ENCODE measurements around the gene PTBP3.

DNA sequence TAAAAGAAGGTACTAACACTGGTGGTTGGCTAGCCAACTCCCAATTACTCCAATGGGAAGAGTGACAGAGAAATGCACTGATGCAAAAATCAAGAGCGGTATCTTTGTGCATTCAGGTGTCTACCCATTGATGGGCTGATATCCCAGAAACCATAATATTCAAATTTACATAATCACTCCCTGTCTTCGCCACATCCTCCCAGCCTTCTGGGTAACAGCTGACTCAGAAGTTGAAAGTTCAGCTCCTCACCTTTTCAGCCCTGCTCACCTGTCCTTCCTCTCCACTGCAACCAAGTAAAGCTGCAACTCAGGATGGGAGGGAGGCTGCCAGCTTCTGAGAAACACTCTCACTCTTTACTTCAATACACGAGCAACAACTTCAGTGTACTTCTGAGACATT lies 165.2 kb downstream of the PTBP3 start:
- TF ChIP-seq, protein P1, sequence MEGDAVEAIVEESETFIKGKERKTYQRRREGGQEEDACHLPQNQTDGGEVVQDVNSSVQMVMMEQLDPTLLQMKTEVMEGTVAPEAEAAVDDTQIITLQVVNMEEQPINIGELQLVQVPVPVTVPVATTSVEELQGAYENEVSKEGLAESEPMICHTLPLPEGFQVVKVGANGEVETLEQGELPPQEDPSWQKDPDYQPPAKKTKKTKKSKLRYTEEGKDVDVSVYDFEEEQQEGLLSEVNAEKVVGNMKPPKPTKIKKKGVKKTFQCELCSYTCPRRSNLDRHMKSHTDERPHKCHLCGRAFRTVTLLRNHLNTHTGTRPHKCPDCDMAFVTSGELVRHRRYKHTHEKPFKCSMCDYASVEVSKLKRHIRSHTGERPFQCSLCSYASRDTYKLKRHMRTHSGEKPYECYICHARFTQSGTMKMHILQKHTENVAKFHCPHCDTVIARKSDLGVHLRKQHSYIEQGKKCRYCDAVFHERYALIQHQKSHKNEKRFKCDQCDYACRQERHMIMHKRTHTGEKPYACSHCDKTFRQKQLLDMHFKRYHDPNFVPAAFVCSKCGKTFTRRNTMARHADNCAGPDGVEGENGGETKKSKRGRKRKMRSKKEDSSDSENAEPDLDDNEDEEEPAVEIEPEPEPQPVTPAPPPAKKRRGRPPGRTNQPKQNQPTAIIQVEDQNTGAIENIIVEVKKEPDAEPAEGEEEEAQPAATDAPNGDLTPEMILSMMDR (tag by site-specific recombination; IDR thresholded peaks at IDR 0.05) = no peak
- TF ChIP-seq ZBTB20 (tag by site-specific recombination; IDR thresholded peaks at IDR 0.05) (no peak), ZSCAN5A (tag by site-specific recombination; IDR thresholded peaks at IDR 0.05) (no peak), ZBTB44 (tag by site-specific recombination; IDR thresholded peaks at IDR 0.05) (no peak), ZNF621 (tag by site-specific recombination; IDR thresholded peaks at IDR 0.05) (no peak), ZNF2 (tag by site-specific recombination; IDR thresholded peaks at IDR 0.05) (no peak)
